Epithelial cell of prostate (primary cell): ENCODE results near the gene RRAGC.

ENCODE experiments used
- DNase-seq: peaks from one replicate; pipeline ENCODE4 v3.0.0-alpha.2; 2011; ENCODE audit warnings: low read depth, low spot score
- H3K27ac ChIP-seq: fragments of 450-650 bp; 2 replicates; pipeline ENCODE4 v1.5.1; 2017; ENCODE audit warnings: mild to moderate bottlenecking

The RRAGC gene

DNA sequence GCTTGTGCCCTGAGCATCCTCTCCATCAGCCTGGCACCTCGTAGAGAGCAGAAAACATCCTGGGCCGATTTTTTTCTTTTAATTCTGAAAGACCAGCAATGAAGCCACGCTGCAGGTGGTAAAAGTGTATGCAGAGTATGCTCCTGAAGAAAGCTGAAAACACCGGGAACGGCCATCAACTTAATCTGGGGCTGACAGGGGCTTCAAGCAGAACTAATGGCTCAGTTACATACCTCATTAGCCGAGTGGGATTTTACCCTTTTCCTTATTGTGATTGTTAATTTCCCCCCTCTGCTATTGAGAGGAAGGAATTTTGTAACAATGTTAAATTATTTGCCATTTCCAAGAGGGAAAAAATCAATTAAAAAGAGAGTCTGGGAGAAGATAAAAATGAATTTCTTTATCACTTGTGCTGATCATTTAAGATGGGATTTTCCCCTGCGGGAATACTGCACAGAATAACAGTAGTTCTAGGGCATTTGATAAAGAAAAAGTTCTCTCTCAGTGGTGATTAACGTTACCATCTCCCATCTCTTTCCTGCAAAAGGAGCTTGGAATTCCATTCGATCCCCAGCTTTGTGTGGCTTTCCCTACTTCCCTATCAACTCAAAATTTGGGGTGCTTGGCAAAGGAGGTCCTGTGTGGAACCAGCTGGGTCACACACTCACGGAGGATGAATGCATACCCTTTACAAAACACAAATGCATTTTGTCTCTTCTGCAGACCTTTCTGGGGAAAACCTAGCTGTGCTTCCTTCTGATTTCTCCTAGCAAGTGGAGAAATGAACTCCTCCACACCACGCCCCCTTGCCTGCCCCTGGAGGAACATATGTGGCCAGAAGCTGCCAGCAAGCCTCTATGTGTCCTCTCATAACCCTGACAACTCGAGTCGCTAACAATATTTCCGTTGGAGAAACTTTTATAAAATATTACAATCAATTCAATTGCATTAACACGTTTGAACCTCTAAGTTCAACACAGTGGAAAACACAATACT, 70.9 kb downstream of the RRAGC start:
- no peak for DNase-seq
- H3K27ac ChIP-seq = no peak overlapping the region
